IMR-90 (cell line): ENCODE results near the gene INPPL1.

Experiments
- BHLHE40 ChIP-seq: fragments of 150-350 bp; IDR thresholded peaks from 2 replicates; pipeline ENCODE4 v1.6.1; 2016; ENCODE audit warnings: mild to moderate bottlenecking, low read depth, low read length
- CEBPB ChIP-seq: IDR thresholded peaks from 2 replicates; pipeline ENCODE4 v1.6.1; 2012; ENCODE audit warnings: low read depth, low read length, improper control_type of control experiment
- CHD1 ChIP-seq: IDR thresholded peaks from 2 replicates; pipeline ENCODE4 v1.6.1; 2012; ENCODE audit warnings: low read depth, low read length, improper control_type of control experiment
- MAFK ChIP-seq: IDR thresholded peaks from 2 replicates; pipeline ENCODE4 v1.6.1; 2012; ENCODE audit warnings: low read depth, low read length, improper control_type of control experiment
- MAZ ChIP-seq: IDR thresholded peaks from 2 replicates; pipeline ENCODE4 v1.6.1; 2012; ENCODE audit warnings: low read depth, mild to moderate bottlenecking, low read length, improper control_type of control experiment, moderate library complexity, borderline replicate concordance
- MXI1 ChIP-seq: IDR thresholded peaks from 2 replicates; pipeline ENCODE4 v1.6.1; 2012; ENCODE audit warnings: low read depth, mild to moderate bottlenecking, low read length, moderate library complexity, borderline replicate concordance
- POLR2A ChIP-seq: IDR thresholded peaks from 2 replicates; pipeline ENCODE4 v1.6.1; 2012; ENCODE audit warnings: mild to moderate bottlenecking, low read depth, low read length
- RAD21 ChIP-seq: IDR thresholded peaks from 2 replicates; pipeline ENCODE4 v1.6.1; 2012; ENCODE audit warnings: low read length, improper control_type of control experiment
- RCOR1 ChIP-seq: IDR thresholded peaks from 2 replicates; pipeline ENCODE4 v1.6.1; 2012; ENCODE audit warnings: mild to moderate bottlenecking, low read length, improper control_type of control experiment; ENCODE audit not compliant: insufficient replicate concordance
- RFX5 ChIP-seq: IDR thresholded peaks from 2 replicates; pipeline ENCODE4 v1.8.0; 2012; ENCODE audit warnings: low read depth, mild to moderate bottlenecking, low read length, moderate library complexity
- SMC3 ChIP-seq: fragments of 150-350 bp; IDR thresholded peaks from 2 replicates; pipeline ENCODE4 v1.6.1; 2016; ENCODE audit warnings: low read depth, mild to moderate bottlenecking, antibody characterized with exemption, low read length, moderate library complexity
- USF2 ChIP-seq: fragments of 150-350 bp; IDR thresholded peaks from 2 replicates; pipeline ENCODE4 v1.6.1; 2017; ENCODE audit warnings: mild to moderate bottlenecking, antibody characterized with exemption, low read length, low read depth
- TF ChIP-seq, protein P1 (sequence below): conservative IDR thresholded peaks from 2 replicates; pipeline ENCODE4 v1.5.1; 2012; ENCODE audit warnings: mild to moderate bottlenecking, low read depth, low read length, improper control_type of control experiment
- TF ChIP-seq, protein P2 (sequence below): fragments of 150-350 bp; IDR thresholded peaks from 2 replicates; pipeline ENCODE4 v1.6.1; 2016; ENCODE audit warnings: low read depth, mild to moderate bottlenecking, low read length, moderate library complexity, borderline replicate concordance

DNA sequence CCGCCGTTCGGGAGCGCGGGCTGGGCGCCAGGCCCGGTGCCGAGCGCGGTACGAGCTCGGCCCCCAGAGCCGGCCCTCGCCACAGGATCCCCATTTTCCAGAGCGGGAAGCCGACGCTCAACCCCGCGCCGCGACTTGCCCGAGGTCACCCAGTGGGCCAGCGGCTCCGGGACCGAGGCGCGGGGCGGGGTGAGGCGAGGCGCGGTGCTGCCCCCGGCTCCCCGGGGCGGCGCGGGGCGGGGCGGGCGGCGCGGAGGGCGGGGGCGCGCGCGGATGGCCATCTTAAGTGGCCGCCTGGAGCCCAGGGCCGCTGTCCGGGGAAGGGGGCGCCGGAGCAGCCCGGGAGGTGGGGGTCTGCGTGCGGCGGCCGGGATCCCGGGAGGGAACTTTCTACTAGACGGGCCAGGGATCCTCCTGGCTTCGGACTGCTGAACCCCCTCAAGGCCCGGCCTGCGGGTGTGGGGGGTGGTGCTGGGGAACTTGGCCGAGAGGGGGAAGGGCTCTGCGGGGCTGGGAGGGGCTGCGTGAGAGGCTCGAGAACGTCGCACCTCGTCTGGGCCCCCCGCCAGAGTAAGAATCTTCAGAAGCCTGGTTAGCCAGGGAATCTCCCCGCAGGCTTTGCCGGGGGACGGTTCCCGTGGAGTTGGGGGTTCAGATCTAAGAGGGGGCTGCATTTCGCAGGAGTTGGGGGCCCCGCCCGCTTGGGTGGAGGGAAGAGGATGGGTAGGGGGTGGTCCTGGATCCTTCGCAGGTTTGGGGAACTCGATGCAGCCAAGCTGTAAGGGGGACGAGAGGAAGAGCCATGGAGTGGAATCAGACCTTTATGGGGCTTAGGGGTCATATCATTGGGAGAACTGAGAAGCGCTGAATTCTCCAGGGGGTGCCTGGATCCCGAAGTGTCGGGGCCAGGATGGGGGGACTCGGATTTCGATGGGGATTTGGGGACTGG lies 678 bp upstream of the INPPL1 start:
- TF ChIP-seq, protein P1, sequence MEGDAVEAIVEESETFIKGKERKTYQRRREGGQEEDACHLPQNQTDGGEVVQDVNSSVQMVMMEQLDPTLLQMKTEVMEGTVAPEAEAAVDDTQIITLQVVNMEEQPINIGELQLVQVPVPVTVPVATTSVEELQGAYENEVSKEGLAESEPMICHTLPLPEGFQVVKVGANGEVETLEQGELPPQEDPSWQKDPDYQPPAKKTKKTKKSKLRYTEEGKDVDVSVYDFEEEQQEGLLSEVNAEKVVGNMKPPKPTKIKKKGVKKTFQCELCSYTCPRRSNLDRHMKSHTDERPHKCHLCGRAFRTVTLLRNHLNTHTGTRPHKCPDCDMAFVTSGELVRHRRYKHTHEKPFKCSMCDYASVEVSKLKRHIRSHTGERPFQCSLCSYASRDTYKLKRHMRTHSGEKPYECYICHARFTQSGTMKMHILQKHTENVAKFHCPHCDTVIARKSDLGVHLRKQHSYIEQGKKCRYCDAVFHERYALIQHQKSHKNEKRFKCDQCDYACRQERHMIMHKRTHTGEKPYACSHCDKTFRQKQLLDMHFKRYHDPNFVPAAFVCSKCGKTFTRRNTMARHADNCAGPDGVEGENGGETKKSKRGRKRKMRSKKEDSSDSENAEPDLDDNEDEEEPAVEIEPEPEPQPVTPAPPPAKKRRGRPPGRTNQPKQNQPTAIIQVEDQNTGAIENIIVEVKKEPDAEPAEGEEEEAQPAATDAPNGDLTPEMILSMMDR: no peak
- TF ChIP-seq POLR2A (no peak), BHLHE40 (no peak), RCOR1 (no peak), USF2 (no peak), RAD21 (no peak), SMC3 (no peak), CHD1 (no peak), MAFK (no peak), RFX5 (no peak), MXI1 (no peak), CEBPB (no peak), MAZ (no peak; the same call in 1 of the 2 replicates)
- TF ChIP-seq, protein P2, sequence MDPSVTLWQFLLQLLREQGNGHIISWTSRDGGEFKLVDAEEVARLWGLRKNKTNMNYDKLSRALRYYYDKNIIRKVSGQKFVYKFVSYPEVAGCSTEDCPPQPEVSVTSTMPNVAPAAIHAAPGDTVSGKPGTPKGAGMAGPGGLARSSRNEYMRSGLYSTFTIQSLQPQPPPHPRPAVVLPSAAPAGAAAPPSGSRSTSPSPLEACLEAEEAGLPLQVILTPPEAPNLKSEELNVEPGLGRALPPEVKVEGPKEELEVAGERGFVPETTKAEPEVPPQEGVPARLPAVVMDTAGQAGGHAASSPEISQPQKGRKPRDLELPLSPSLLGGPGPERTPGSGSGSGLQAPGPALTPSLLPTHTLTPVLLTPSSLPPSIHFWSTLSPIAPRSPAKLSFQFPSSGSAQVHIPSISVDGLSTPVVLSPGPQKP: no peak
